NCI-H82 treated with DMSO at 0.1 percent for 48 hours (cell line): Measurements from ENCODE around the gene ZBED4.
"Not testable (repeated sequence)": the region's sequence is repeated elsewhere in the genome, so short reads cannot be mapped to it uniquely, and the experiment has no call there.

Source experiments
- DNase-seq: peaks from one replicate; lab custom pipeline; 2025; ENCODE audit not compliant: unreplicated experiment; lab: John Stamatoyannopoulos, UW

The ZBED4 gene

DNA sequence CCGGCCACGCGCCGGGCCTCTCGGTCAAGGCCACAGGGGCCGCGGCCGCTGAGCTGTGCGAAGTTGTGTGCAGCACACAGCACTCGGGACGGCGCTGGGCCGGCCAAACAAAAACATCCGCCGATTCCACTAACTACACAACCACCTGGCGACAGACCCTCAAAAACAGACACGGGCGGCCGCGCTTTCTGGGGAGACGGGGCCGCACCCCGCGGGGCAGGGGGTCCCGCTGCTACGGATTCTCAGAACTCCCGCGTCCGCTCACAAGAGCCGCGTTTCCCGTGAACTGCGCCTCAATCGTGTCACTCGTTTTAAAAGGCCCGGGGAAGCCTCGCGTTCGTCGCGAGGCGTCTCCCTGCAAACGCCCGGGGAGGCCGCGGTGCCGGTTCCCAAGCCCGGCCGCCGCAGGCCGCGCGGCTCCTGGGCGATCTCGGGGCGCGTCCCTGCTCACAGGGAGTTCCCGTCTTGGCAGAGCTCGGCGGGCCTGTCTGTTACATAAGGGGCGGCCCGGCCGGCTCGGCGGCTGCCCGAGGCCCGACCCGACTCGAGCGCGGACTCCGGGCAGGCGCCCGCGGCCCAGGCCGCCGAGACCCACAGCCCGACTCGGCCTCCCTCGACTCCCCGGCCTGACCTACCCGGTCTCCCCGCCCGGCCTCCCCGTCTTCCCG lies 26.9 kb upstream of the ZBED4 start:
- DNase-seq = no peak

GRCh38 chr22:49827271-49827852 lies 26.3 kb upstream of the ZBED4 start:
- DNase-seq = no peak

GRCh38 chr22:49827853-49828598 lies 25.6 kb upstream of the ZBED4 start, which contains the start of gene BRD1:
BRD1 (minus strand) TSS chr22:49827873; CDS start chr22:49824317, 3,556 bp downstream.
- DNase-seq = no peak

DNA sequence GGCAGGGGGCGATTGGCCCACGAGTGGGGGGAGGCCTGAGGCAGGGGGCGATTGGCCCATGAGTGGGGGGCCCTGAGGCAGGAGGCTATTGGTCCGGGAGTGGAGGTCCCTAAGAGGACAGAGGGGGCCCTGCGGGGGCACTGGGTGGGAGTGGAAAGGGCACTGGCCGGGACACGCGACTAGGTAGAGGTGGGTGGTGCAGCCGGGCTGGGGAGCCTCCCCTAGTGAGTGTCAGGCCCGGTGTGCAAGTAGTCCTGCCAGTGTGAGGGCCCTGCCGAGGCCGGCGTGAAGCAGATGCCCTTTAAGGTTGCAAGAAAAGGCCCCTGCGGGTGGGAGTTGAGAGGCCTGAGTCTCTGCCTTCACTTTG lies 25.1 kb upstream of the ZBED4 start:
- DNase-seq = no peak

- DNase-seq = no peak
Observed at GRCh38 chr22:49829044-49829853, 24.4 kb upstream of the ZBED4 start.

DNA sequence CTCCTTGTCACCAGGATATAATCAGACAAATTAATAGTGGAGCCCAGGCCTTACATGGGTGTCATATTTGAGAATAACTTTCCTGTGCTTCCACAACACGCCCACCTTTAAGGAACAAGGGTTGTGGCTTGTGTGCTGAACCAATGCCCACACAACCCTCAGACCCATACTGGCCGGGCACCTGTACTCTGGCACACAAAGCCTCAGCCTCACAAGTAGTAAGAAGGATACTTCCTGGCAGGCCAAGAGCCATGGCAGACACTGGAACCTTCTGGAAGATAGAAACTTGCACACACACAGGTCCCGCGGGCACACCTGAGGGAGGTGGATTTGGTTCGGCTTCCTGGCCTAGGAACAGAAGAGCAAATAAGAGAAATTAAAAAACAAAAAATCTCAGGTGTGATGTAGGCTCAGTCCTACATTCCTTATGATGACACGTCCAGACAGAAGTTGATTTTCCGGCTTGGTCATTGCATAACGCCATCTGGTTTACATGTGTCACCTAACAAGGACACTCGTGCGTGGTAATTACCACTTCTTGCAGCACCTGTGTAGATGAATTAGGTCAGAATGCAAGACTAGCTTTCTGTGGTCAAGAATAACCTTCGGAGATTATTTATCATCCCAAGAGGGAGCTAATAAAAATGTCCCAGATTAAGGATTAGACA lies 20.2 kb upstream of the ZBED4 start:
- DNase-seq = no peak

GRCh38 chr22:49838771-49839717 lies 14.6 kb upstream of the ZBED4 start:
- DNase-seq = no peak

- no peak for DNase-seq
Observed at GRCh38 chr22:49845241-49845640, 8.4 kb upstream of the ZBED4 start.

DNA sequence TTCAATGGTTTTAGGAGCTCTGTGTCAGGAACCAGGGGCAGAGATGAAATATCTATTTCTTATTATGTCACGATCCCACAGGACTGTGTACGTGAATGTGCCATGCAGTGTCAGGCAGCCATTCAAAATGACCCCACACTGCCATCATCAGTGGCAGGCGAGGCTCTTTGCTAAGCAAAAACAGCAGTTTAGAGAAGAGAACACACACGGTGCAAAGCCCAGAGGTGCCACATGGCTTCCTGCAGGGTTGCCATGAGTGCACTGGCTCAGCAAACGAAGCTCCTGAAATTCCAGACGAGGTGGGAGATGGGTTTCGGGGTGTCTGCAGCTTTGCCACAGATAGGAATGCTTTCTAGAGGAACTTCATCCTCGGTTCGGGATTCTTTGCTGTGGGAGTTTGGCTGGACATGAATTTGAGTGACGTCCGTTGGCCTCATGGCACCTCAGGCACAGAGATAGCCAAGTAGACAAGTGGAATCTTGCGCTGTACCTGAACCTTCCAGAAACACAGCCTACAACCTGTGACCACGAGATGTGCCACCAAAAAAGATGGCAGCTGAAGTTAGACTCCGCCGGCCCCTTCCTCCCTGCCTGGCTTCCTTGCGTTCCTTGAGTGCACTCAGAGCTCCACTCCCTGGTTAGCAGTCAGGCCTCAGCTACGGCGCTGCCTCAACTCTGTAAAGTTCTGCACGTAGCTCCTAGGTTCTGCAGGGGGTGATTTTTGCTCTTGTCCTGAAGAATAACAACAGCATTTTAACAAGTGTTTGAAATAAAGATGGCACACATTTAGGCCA lies 7.8 kb upstream of the ZBED4 start:
- no peak for DNase-seq

DNA sequence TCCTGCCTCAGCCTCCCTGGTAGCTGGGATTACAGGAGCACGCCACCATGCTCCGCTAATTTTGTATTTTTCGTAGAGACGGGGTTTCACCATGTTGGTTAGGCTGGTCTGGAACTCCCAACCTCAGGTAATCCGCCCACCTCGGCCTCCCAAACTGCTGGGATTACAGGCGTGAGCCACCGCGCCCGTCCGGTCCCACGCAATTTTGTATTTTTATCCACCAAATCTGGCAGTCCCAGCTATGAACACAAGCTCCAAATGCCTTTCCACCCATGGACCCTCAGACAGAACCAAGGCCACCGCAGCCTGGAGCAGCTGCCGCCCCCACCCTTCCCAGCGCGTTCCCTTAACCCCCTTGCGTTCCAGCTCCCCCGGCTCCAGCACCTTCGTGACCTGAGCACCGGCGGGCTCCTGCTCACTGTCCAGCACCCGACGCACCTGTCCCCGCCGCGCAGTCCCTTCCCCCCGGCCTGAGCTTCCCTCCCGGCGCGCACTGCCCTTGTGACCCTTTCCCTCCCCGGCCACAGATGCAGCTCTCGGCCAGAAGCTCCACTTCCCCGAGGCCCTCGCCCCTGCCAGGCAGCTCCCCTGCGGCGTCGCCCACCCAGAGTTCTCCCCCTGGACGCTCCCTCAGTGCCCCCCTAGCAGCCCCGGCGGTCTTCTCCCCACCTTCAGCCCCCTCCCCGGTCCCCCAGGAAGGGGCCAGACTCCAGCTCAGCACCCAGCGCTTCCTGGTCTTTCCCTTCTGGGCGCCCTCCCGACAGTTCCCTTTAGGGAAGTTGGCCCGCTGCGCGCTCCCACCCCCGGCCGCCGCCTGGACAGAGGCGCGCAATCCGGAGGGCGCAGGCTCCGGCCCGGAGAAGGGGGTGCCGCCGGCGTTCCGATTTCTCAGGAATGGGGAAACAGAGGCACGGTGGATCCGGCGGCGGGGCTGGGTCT lies 5.6 kb upstream of the ZBED4 start:
- DNase-seq = no peak

- no peak for DNase-seq
Observed at GRCh38 chr22:49848690-49849160, 4.9 kb upstream of the ZBED4 start.

GRCh38 chr22:49849161-49850020 lies 4.3 kb upstream of the ZBED4 start:
- no peak for DNase-seq

DNA sequence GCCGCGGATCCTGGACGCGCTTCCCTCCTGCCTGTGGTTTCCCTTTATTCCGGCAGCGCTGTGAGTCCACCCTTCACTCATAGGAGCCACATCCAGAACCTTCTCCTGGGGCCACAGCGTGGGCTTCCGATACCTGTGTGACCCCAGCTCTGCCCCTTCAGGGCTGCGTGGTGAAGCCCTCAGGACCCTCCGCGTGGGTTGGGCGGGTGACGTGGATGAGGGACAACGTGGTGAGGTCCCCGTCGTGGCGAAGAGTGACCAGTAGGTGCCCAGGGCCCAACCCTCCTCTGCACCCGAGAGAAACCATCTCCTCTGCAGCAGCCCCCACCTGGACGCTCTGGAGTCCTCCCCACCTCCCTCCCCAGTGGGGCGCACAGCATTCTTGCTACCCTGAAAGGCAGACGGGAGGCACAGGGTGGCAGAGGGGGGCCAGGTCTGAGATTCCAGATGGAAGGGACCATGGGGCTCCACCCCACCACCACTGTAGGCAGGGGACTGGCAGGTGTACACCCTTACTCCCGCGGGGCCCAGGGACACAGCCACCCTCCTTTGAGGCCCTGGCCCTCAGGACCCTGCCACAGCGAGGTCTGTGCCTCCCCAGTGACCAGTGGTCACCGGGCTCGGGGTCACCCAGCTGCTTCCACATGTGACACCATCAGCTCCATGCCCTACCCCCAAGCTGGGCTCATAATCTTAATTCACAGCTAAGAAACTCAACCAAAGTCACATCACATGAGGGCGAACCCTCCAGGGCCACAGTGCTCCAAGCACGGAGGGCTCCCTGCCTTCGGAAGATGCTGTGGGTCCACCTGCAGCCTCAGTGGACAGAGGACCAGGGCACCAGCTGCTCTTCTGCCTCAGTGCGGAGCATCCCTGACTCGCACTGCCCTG lies 3.4 kb upstream of the ZBED4 start:
- no peak for DNase-seq

GRCh38 chr22:49850959-49851802 lies 2.5 kb upstream of the ZBED4 start:
- no peak for DNase-seq

DNA sequence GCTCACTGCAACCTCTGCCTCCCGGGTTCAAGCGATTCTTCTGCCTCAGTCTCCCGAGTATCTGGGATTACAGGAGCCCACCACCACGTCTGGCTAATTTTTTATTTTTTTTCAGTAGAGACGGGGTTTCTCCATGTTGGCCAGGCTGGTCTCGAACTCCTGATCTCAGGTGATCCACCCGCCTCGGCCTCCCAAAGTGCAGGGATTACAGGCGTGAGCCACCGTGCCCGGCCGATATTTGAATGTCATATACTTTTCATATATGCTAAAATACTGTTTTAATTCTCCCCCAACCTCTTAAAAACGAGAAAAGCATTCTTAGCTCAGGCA lies 1.1 kb upstream of the ZBED4 start:
- not testable (repeated sequence) for DNase-seq
